Activated CD8-positive, alpha-beta memory T cell treated with anti-CD3 and anti-CD28 coated beads for 36 hours (primary cell): ENCODE measurements around the gene SCUBE3. TPM values are rescaled to one million over a fixed set of nuclear protein-coding genes. Genes with fewer than 3 reads are reported as not detected.

Experiments used
- CTCF ChIA-PET: fragments of 350-600 bp; sonication (Branson Sonifier 250); formaldehyde crosslinking; loops from one replicate; lab custom pipeline; 2021; ENCODE audit warnings: antibody characterized with exemption; lab: Charles Lee
- POLR2A ChIA-PET: fragments of 350-600 bp; sonication (Branson Sonifier 250); formaldehyde crosslinking; loops from one replicate; lab custom pipeline; 2021; ENCODE audit warnings: antibody characterized with exemption; lab: Charles Lee
- total RNA-seq, 2 experiments: library from RNA; stranded (reverse); gene quantifications; one replicate each; pipeline ENCODE4 v1.2.3, GENCODE V29; 2021

The SCUBE3 gene
- total RNA-seq, 2 experiments from 2014 or later = 0.06 TPM

GRCh38 chr6:35178932-35179832 is 34.6 kb upstream of the SCUBE3 start:
- CTCF ChIA-PET = interaction anchor here (0.8 kb wide), 1 partner anchor 39 kb away, joined by 3 read pairs; no protein-coding TSS in a partner anchor
- POLR2A ChIA-PET = no interaction called here

- POLR2A ChIA-PET = no interaction called here
Observed at GRCh38 chr6:35179901-35180535, 33.7 kb upstream of the SCUBE3 start.

GRCh38 chr6:35181308-35181932 is 32.3 kb upstream of the SCUBE3 start:
- ChIA-PET POLR2A (no interaction called here), CTCF (no interaction called here)

More at GRCh38 chr6:35179901-35180535, 33.7 kb upstream of the SCUBE3 start:
- CTCF ChIA-PET = interaction anchor here (0.8 kb wide), 1 partner anchor 40 kb away, joined by 3 read pairs; no protein-coding TSS in a partner anchor

GRCh38 chr6:35181933-35182612 is 31.7 kb upstream of the SCUBE3 start:
- ChIA-PET CTCF (no interaction called here), POLR2A (no interaction called here)

- CTCF ChIA-PET = no interaction called here
- POLR2A ChIA-PET = no interaction called here
Observed at GRCh38 chr6:35183281-35183680, 30.5 kb upstream of the SCUBE3 start.

- ChIA-PET POLR2A (no interaction called here), CTCF (interaction anchor here (0.7 kb wide), 1 partner anchor 196 kb away, joined by 3 read pairs; no protein-coding TSS in a partner anchor)
Observed at GRCh38 chr6:35183935-35184334, 29.8 kb upstream of the SCUBE3 start.

- ChIA-PET POLR2A (no interaction called here), CTCF (interaction anchor here (1.4 kb wide), 1 partner anchor 38 kb away, joined by 3 read pairs; no protein-coding TSS in a partner anchor)
Observed at GRCh38 chr6:35184580-35185301, 29.0 kb upstream of the SCUBE3 start.

GRCh38 chr6:35185302-35185681 is 28.5 kb upstream of the SCUBE3 start:
- ChIA-PET CTCF (interaction anchor here (1.4 kb wide), 1 partner anchor 38 kb away, joined by 3 read pairs; no protein-coding TSS in a partner anchor), POLR2A (no interaction called here)

GRCh38 chr6:35185971-35186370 is 27.8 kb upstream of the SCUBE3 start:
- CTCF ChIA-PET = interaction anchor here (0.5 to 1.4 kb wide), 2 partner anchors 20 to 39 kb away, joined by 3 read pairs; no protein-coding TSS in a partner anchor
- POLR2A ChIA-PET = no interaction called here

GRCh38 chr6:35186571-35186970 is 27.2 kb upstream of the SCUBE3 start:
- ChIA-PET CTCF (interaction anchor here (0.5 kb wide), 1 partner anchor 19 kb away, joined by 3 read pairs; no protein-coding TSS in a partner anchor), POLR2A (no interaction called here)

GRCh38 chr6:35188886-35189285 is 24.9 kb upstream of the SCUBE3 start:
- CTCF ChIA-PET = interaction anchor here (1.0 to 1.8 kb wide), 2 partner anchors 10 to 17 kb away, joined by 3 to 5 read pairs; no protein-coding TSS in a partner anchor

GRCh38 chr6:35190306-35190705 is 23.4 kb upstream of the SCUBE3 start:
- POLR2A ChIA-PET = no interaction called here
- CTCF ChIA-PET = interaction anchor here (0.9 kb wide), 1 partner anchor 51 kb away, joined by 4 read pairs; no protein-coding TSS in a partner anchor

More at GRCh38 chr6:35188886-35189285, 24.9 kb upstream of the SCUBE3 start:
- POLR2A ChIA-PET = no interaction called here

GRCh38 chr6:35191889-35192288 is 21.9 kb upstream of the SCUBE3 start:
- CTCF ChIA-PET = interaction anchor here (0.7 to 1.1 kb wide), 3 partner anchors 13 to 728 kb away, joined by 3 read pairs; no protein-coding TSS in a partner anchor
- POLR2A ChIA-PET = interaction anchor here (0.6 kb wide), 1 partner anchor 364 kb away, joined by 8 read pairs; no protein-coding TSS in a partner anchor

GRCh38 chr6:35192301-35192860 is 21.4 kb upstream of the SCUBE3 start:
- CTCF ChIA-PET = interaction anchor here (0.8 to 2.6 kb wide), 3 partner anchors 10 to 13 kb away, joined by 3 to 12 read pairs (median 4); no protein-coding TSS in a partner anchor
- POLR2A ChIA-PET = no interaction called here

GRCh38 chr6:35194390-35194789 is 19.4 kb upstream of the SCUBE3 start:
- POLR2A ChIA-PET = no interaction called here
- CTCF ChIA-PET = interaction anchor here (1.2 to 2.6 kb wide), 2 partner anchors 11 to 55 kb away, joined by 3 to 12 read pairs; no protein-coding TSS in a partner anchor

- CTCF ChIA-PET = interaction anchor here (1.2 to 2.6 kb wide), 2 partner anchors 10 to 56 kb away, joined by 3 to 12 read pairs; no protein-coding TSS in a partner anchor
Observed at GRCh38 chr6:35195120-35195780, 18.5 kb upstream of the SCUBE3 start.

GRCh38 chr6:35197196-35197595 is 16.6 kb upstream of the SCUBE3 start:
- CTCF ChIA-PET = no interaction called here
- POLR2A ChIA-PET = no interaction called here

More at GRCh38 chr6:35195120-35195780, 18.5 kb upstream of the SCUBE3 start:
- POLR2A ChIA-PET = no interaction called here
